ENCODE results near the gene ST3GAL2.
A peak's percentile ranks its signal among the peaks of the same experiment; 100 is the strongest.
"Not testable (repeated sequence)": the region's sequence is repeated elsewhere in the genome, so short reads cannot be mapped to it uniquely, and the experiment has no call there.

The ST3GAL2 gene

DNA sequence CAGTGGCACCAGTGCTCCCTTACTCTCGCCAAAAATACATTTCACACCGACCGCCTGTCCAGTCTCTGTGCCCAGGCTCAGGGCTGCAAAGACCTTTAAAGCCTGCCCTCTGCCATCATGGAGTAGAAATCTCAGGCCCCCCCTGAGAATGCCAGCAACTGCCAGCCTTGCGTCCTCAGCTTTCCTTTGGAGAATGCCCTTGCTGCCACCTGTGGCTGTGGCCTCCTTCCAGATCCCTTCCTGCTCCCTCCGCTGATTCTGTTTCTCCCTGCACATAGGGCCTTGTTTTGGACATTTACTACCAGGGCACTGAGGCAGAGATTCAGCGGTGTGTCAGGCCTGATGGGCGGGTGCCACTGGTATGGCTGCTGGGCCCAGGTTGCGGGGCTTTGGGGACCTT is 28.7 kb upstream of the ST3GAL2 start:
- no peak for FAIRE-seq

DNA sequence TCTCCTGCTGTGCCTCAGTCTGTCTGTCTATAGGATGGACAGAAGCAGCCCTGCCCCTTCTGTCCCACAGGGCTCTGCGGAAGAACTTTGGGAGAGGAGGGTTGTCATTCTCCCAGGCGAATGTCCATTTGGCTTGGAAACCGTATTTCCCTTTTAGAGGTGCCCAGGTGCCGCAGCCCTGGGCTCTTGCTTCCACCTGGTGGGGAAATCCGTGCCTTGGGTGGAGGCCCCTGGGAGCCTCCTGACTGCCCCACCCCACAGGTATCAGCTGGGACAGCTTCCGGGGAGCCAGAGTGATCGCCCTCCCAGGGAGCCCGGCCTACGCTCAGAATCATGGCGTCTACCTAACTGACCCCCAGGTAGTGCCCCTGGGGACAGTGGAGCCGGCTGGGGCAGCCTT is 28.2 kb upstream of the ST3GAL2 start:
- FAIRE-seq: no peak

More for the DNA sequence above, 28.7 kb upstream of the ST3GAL2 start:
- DNase-seq (ENCODE audit: insufficient read length, low spot score): no peak

DNA sequence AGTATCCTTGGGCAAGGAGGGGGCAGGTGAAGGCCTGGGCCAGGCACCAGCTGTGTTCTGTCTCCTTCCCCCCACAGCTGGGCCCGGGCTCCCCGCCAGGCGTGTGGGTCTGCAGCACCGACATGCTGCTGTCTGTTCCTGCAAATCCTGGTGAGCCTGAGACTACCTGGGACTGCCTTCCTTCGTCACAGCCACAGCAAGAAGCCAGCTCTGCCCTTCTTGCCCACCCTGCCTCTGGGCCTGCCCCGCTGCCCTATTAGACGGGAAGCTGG is 27.8 kb upstream of the ST3GAL2 start:
- DNase-seq (ENCODE audit: insufficient read length, low spot score) (no peak), FAIRE-seq (no peak)

More for the DNA sequence above, 28.2 kb upstream of the ST3GAL2 start:
- no peak for DNase-seq (ENCODE audit: insufficient read length, low spot score)

DNA sequence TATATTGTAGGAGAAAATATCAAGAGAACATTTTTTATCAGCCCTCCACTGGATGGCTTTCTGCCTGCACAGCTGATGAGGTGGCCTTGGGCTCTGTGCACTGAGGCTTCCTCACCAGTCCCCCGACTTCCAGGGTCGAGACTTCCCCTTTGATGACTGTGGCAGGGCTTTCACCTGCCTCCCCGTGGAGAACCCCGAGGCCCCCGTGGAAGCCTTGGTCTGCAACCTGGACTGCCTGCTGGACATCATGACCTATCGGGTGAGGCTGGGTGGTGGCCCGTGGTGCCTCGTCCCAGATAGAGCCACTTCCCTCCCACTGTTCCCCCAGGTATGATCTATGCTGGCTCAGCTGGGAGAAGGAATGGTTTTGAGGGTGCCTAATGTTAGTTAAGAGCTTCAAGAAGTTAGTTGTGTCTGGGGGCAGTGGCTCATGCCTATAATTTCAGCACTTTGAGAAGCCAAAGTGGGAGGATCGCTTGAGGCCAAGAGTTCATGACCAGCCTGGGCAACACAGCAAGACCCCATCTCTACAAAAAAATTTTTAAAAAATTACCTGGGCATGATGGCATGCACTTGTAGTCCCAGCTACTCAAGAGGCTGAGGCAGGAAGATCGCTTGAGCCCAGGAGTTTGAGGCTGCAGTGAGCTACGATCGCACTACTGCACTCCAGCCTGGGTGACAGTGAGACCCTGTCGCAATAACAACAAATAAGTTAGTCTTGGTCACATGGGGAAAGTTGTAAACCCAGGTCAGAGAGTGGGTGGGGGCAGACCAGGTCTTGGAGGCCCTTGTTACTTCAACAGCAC is 27.3 kb upstream of the ST3GAL2 start:
- DNase-seq (ENCODE audit: insufficient read length, low spot score) (no peak), FAIRE-seq (no peak)

DNA sequence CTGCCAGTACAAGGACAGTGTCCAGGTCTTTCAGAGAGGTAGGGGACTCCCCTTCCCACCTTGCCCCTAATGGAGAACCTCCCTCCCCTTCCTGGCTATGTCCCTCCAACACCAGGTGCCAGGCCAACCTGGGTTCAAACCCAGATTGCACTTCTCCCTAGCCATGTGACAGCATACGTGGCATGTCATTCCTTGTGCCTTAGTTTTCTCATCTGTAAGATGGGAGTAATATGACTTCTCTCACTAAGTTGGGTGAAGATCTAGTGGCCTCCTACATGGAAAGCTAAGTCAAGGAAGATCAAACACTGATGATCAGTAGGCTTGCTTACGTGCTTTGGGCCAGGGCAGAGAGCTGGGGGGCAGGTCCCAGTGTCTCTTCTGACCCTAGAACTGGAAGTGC is 24.3 kb upstream of the ST3GAL2 start:
- FAIRE-seq: no peak
- DNase-seq (ENCODE audit: insufficient read length, low spot score): no peak

DNA sequence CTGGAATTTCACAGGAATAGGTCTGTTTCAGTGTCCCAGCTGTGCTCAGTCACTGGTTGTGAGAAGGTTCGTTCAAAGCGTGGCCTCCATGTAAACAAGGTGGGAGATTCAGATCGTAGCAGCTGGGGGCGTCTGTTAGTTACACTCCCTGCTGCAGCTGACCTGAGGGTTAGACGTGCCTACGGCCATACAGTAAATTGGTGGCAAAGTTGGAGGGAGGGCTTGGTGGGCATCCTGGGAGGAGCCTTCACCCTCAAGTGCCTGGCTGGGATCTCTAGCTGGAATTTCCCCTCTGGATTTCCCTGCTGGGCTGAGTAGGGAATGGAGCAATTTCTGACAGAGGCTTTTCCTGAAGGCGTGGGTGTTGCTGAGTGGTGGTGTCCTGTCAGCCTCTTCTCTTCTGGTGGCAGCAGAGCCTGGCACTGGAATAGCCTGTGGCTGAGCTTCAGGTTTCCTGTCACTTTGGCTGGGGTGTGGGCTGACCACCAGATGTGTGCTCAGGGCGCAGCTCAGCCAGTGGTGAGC is 21.9 kb upstream of the ST3GAL2 start:
- DNase-seq (ENCODE audit: insufficient read length, low spot score) (no peak), FAIRE-seq (no peak)

DNA sequence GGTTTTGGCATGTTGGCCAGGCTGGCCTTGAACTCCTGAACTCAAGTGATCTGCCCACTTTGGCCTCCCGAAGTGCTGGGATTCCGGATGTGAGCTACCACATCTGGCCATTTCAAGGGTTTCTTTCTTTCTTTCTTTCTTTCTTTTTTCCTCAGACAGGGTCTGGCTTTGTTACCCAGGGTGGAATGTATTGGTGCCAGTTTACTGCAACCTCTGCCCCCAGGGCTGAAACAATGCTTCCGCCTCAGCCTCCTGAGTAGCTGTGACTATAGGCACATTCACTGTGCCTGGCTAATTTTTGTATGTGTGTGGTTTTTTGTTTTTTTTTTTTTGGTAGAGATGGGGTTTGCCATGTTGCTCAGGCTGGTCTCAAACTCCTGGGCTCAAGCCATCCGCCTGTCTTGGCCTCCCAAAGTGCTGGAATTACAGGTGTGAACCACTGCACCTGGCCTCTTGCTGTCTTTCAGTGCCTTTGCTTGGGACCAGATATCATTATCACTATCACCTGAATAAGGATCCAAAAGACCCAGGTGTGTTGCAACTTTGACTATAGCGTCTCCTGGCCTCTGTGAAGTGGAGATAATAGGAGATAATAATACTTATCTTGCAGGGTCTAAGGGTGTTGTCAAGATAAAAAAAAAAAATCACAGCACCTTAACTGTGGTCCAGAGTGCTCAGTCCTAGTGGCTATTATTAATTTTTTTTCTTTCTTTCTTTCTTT is 18.7 kb upstream of the ST3GAL2 start:
- FAIRE-seq: no peak
- DNase-seq (ENCODE audit: insufficient read length, low spot score): no peak

DNA sequence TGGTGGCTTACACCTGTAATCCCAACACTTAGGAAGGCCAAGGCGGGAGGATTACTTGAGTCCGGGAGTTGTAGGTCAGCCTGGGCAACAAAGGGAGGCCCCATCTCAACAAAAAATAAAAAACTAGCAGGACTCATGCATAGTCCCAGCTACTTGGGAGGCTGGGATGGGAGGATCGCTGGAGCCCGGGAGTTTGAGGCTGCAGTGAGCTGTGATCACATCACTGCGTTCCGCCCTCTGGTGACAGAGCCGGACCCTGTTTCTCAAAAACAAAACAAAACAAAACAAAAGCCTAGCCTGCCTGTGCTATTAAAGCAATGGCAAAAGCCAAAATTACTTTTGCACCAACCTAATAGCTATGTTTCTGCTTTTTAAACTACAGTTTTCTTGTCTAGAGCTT is 17.0 kb upstream of the ST3GAL2 start:
- DNase-seq (ENCODE audit: insufficient read length, low spot score) (no peak), FAIRE-seq (no peak)

DNA sequence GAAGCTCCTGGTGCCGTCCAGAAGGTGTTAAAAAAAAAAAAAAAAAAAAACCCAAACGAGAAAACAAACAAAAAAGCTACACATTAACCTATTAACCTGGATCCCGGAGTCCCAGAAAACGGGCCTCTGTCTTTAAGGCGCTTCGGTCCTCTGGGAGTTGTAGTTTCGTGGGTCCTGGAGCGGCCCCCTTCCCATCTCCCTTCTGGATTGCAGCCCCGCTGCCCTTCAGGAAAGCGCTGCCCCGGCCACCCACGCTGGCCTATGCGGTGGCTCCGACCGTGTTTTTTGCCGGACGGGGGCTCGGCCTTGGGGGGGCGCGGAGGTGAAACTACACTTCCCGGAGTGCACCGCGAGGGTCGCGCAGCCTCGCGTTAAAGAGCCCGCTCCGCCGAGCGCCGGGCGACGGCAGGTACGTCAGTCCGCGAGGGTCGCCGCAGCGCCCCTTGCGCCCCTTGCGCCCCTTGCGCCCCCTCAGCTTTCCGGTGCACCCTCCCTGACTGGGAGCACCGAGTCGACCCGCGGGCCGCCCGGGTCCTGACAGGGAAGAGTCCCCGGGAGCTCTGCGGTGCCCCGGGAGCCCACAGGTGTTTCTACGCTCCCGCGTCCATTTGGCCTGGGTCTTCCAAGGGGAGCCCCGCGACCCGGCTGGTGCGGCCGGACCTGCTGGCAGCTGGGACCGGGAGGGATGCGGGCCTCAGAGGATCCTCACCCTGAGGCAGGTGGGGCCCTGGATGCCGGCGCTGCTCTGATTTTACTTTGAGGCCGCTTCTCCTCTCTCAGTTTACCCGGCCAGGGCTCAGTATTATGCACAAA is 15.5 kb upstream of the ST3GAL2 start, which contains the start of gene FCSK:
Gene FCSK, plus strand, starts transcription at position 374 of the 813 bp plus-strand sequence. CDS start 8,596 bp downstream, outside the sequence.
- FAIRE-seq (peak; percentile 66), DNase-seq (ENCODE audit: insufficient read length, low spot score) (peak; percentile 95)

DNA sequence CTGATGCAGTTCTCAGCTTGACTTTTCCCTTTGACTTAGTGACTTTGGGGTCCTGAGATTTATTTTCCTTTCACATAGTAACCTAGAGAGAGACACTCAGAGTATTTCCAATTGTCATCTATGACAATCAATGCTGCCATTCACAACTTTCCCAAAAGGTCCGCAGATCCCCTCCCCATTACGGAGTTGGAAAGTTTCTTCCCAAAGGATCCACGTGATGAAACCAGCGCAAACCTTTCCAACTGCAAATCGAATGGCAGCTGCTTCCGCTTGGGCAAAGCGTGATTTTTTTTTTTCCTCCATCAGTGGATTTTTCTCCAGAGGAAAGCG is 15.0 kb upstream of the ST3GAL2 start:
- FAIRE-seq: peak; percentile 86
- DNase-seq (ENCODE audit: insufficient read length, low spot score): no peak

DNA sequence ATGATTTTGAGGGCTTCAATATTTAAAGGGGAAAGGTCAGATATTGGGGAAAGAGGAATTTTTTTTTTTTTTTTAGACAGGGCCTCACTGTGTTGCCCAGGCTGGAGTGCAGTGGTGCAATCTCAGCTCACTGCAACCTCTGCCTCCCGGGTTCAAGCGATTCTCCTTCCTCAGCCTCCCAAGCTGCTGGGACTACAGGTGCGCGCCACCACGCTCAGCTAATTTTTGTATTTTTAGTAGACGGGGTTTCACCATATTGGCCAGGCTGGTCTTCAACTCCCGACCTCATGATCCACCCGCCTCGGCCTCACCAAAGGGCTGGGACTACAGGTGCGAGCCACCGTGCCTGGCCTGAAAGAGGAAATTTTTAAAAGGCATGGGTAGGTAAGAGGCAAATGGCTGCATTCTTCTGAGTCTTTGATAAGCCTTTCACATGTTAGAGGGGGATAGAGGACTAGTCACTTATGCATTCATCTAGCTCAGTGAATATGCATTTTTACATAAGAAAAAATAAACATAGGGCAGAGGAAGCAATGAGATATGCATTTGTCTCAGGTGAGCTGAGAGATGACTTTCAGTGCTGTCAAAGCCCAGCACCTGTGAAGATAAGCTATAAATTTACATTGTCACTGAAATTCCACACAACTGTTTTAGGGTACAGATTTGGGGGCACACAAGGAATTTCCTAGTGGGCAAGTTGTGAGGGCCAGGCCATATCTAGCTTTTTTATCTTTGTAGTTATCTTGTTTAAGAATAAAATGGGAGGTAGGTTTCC is 14.4 kb upstream of the ST3GAL2 start:
- DNase-seq (ENCODE audit: insufficient read length, low spot score) (no peak), FAIRE-seq (no peak)

DNA sequence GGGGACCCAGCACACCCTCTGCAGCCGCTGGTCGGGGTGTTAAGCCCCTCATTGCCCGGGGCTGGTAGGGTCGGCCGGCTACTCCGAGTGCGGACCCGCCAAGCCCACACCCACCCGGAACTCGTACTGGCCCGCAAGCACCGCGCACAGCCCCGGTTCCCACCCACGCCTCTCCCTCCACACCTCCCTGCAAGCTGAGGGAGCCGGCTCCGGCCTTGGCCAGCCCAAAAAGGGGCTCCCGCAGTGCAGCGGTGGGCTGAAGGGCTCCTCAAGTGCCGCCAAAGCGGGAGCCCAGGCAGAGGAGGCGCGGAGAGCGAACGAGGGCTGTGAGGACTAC is 12.1 kb upstream of the ST3GAL2 start:
- not testable (repeated sequence) for DNase-seq (ENCODE audit: insufficient read length, low spot score); FAIRE-seq

DNA sequence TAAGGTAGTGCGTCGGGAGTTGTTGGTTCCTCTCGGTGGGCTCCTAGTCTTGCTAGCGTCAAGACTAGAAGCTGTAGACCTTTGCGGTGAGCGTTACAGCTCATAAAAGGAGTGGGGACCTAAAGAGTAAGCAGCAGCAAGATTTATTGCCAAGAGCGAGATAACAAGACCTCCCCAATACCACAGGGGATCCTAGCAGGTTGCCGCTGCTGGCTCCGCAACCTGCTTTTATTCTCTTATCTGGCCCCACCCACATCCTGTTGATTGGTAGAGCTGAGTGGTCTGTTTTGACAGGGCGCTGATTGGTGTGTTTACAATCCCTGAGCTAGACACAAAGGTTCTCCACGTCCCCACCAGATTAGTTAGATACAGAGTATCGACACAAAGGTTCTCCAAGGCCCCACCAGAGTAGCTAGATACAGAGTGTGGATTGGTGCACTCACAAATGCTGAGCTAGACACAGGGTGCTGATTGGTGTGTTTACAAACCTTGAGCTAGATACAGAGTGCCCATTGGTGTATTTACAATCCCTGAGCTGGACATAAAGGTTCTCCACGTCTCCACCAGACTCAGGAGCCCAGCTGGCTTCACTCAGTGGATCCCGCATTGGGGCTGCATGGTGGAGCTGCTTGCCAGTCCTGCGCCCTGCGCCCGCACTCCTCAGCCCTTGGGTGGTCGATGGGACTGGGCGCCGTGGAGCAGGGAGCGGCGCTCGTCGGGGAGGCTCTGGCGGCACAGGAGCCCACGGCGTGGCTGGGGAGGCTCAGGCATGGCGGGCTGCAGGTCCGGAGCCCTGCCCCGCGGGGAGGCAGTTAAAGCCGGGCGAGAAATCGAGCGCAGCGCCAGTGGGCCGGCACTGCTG is 11.5 kb upstream of the ST3GAL2 start:
- not testable (repeated sequence) for FAIRE-seq

DNA sequence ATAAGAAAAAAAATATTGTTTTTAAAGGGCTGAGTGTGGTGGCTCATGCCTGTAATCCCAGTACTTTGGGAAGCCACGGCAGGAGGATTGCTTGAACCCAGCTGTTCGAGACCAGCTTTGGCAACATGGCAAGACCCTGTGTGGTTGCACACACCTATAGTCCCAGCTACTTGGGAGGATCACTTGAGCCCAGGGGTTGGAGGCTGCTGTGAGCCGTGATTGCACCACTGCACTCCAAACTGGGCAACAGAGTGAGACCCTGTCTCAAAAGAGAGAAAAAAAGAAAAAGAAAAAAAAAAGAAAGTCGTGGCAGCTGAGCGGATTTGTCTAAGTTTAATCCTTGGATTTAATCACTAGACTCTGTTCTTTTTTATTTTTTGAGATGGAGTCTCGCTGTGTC is 9.2 kb upstream of the ST3GAL2 start:
- no peak for DNase-seq (ENCODE audit: insufficient read length, low spot score)
- FAIRE-seq: no peak

More for the DNA sequence above, 11.5 kb upstream of the ST3GAL2 start:
- DNase-seq (ENCODE audit: insufficient read length, low spot score): not testable (repeated sequence)

DNA sequence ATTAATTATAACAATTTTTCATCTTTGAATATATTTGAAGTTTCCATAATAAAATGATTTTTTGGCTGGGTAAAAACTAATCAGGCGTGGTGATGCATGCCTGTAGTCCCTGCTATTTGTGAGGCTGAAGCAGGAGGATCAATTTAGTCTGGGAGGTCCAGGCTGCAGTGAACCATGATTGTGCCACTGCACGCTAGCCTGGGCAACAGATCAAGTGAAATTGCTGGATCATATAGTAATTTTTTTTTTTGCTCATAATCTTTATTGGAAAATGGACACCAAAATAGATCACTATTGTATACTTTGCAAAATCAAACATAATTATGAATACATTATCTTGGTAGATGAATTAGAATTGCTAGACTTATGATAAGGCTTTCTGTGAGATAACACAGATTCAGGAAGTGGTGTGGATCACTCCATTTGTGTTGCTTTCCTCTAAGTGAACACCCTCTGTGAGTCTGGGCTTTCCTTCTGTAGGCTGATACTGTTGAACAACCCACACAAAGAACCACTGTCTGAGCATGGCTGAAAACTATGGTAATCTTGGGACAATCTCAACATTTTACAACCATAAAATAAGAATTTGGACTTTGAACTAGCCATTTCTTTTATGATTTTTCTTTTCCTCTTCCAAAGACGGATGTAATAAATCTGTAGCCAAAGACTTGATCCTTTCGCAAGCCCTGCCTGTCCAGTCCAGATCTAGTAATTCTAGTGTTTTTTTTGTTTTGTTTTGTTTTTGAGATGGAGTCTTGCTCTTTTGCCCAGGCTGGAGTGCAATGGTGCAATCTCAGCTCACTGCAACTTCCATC is 5.6 kb upstream of the ST3GAL2 start:
- DNase-seq (ENCODE audit: insufficient read length, low spot score) (no peak), FAIRE-seq (no peak)

DNA sequence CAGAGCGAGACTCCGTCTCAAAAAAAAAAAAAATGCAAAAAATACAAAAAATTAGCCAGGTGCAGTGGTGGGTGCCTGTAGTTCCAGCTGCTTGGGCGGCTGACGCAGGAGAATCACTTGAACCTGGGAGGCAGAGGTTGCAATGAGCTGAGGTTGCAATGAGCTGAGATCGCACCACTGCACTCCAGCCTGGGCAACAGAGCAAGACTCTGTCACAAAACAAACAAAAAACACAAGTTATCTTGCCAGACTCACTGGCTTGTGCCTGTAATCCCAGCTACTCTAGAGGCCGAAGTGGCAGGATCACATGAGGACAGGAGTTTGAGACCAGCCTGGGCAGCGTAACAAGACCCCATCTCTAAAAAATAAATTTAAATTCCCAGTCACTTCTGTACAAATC is 3.4 kb upstream of the ST3GAL2 start:
- FAIRE-seq (no peak), DNase-seq (ENCODE audit: insufficient read length, low spot score) (no peak)

DNA sequence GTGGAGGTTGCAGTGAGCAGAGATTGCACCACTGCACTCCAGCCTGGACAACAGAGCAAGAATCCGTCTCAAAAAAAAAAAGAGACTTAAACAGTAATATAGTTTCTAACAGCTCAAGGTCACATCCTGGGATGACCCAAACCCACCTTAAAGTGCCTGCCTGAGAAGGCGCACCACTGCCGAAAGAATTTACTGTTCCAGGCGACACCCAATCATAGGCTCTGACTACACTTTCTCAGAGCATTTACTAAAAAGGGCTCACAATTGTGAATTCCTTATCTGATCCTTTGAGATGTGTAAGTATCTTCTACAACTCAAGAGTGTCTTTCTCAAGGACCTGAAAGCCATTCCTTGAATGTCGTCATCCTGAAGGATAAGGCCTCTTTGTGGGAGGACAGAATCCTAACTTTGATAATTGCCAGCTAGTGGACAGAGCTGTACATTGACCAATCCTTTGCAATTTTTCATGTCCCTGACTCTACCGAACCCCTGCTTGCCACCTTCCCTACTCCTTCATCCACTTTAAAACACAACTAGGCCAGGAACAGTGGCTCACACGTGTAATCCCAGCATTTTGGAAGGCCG is 2.6 kb upstream of the ST3GAL2 start:
- DNase-seq (ENCODE audit: insufficient read length, low spot score): no peak
- FAIRE-seq: no peak

DNA sequence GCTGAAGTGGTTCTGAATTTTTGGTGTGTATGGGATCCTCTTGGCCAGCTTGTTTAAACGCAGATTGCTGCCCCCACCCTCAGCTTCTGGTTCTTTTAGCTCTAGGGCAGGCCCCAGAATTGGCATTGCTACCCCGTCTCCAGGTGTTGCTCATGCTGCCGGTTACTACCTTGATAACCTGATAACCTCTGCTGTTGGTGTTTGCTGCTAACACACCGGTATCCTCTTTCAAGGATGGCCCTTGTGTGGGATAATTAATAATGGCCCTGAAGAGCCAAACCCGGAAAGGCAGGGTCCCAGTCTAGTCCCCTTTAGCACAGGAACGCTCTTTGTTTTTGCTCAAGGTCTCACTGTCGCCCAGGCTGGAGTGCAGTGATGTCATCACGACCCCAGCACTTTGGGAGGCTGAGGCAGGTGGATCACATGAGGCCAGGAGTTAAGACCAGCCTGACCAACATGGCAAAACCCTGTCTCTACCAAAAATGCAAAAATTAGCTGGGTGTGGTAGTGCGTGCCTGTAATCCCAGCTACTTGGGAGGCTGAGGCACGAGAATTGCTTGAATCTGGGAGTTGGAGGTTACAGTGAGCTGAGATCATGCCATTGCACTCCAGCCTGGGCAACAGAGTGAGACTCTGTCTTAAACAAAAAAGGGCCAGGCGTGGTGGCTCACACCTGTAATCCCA is 1.3 kb upstream of the ST3GAL2 start:
- no peak for FAIRE-seq
- DNase-seq (ENCODE audit: insufficient read length, low spot score): no peak
